GM18517 (cell line): ENCODE data around the gene CLIP4.
"Not testable (repeated sequence)": the region's sequence is repeated elsewhere in the genome, so short reads cannot be mapped to it uniquely, and the experiment has no call there.

Experiments used
- ATAC-seq: cut with Tn5 transposase; IDR thresholded peaks from one replicate; pipeline ENCODE4 v1.9.1; 2021; ENCODE audit warnings: mild to moderate bottlenecking, moderate library complexity; ENCODE audit not compliant: unreplicated experiment

Gene CLIP4

GRCh38 chr2:29114946-29115609 lies at the start of gene CLIP4:
TSS of gene CLIP4 (plus strand) at chr2:29115415. CDS start at chr2:29121389, 5,974 bp downstream.
- ATAC-seq = peak; percentile 27

- no peak for ATAC-seq
Measured at GRCh38 chr2:29066271-29066860, 48.8 kb upstream of the CLIP4 start.

GRCh38 chr2:29066997-29067605 lies 48.1 kb upstream of the CLIP4 start:
- ATAC-seq = no peak

GRCh38 chr2:29068513-29068912 lies 46.7 kb upstream of the CLIP4 start:
- no peak for ATAC-seq

- no peak for ATAC-seq
Measured at GRCh38 chr2:29070526-29070925, 44.7 kb upstream of the CLIP4 start.

GRCh38 chr2:29071032-29071975 lies 43.9 kb upstream of the CLIP4 start:
- ATAC-seq = no peak

- ATAC-seq = no peak
Measured at GRCh38 chr2:29072251-29072650, 43.0 kb upstream of the CLIP4 start.

- no peak for ATAC-seq
Measured at GRCh38 chr2:29072971-29073725, 42.1 kb upstream of the CLIP4 start.

GRCh38 chr2:29073933-29074332 lies 41.3 kb upstream of the CLIP4 start:
- no peak for ATAC-seq

- ATAC-seq = no peak
Measured at GRCh38 chr2:29074411-29074810, 40.8 kb upstream of the CLIP4 start, which contains the start of gene PCARE. TSS of gene PCARE (minus strand) at chr2:29074523. CDS start at chr2:29074261, 262 bp downstream.

- ATAC-seq = no peak
Measured at GRCh38 chr2:29075894-29076705, 39.1 kb upstream of the CLIP4 start.

- ATAC-seq = no peak
Measured at GRCh38 chr2:29079887-29080286, 35.3 kb upstream of the CLIP4 start.

- no peak for ATAC-seq
Measured at GRCh38 chr2:29080886-29081743, 34.1 kb upstream of the CLIP4 start.

- ATAC-seq = peak; percentile 76
Measured at GRCh38 chr2:29082804-29083495, 32.3 kb upstream of the CLIP4 start.

GRCh38 chr2:29084554-29084953 lies 30.7 kb upstream of the CLIP4 start:
- no peak for ATAC-seq

- not testable (repeated sequence) for ATAC-seq
Measured at GRCh38 chr2:29090311-29090710, 24.9 kb upstream of the CLIP4 start.

- ATAC-seq = no peak
Measured at GRCh38 chr2:29096969-29097368, 18.2 kb upstream of the CLIP4 start.

- no peak for ATAC-seq
Measured at GRCh38 chr2:29097569-29097968, 17.6 kb upstream of the CLIP4 start.
